Activated T-cell treated with anti-CD3 and anti-CD28 coated beads, Interleukin-2, amount 50 U/mL, for 1 hour (primary cell): Measurements from ENCODE around the gene IL12B.
"Not testable (repeated sequence)": the region's sequence is repeated elsewhere in the genome, so short reads cannot be mapped to it uniquely, and the experiment has no call there.

ENCODE experiments used
- DNase-seq: peaks from one replicate; pipeline ENCODE4 v3.0.0-alpha.2; 2020

IL12B gene

DNA sequence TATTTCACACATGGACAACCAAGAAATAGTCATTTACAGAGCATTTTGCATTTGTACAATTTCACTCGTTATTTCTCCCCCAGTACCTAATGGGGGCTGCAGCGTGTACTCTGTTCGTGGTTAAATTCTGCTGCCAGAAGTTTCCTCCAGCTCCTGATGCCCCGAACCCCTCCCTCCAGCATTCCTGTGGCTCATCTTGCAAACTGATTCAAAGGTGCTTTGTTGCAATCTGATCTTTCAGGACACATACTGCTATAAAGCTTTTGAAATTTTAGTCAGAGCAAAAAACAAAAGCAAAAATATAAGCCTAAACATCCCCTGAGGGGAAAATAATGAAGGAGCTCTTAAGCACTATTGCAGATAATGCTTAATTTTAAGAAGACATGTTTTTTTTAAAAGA lies 39.5 kb downstream of the IL12B start:
- no peak for DNase-seq

DNA sequence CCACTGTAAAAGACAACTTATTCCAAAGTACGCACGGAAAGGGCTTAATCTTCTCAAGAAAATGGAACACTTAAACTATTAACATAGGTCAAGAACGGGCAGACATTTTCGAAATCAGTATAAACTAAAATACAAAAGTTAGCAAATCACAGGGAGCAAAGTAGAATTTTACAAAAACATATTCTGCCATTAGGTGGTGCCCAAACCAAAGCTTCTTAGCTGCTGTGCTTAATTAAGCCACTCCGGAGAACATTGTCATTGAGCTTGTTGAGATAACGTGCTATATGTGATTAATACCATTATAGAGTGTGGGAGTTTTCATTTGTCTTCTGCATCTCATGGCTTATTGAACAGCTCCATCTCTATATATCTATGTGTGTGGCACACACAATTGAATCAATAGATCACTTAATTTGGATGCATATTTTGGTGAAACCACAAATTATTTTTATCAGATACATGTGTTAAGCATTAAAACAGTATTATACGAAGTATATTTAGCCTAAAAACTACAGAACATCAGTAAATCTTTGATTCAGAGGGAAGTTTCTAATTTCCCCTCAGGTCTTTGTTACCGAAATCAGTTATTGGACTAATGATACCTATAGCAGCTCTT lies 43.8 kb downstream of the IL12B start:
- no peak for DNase-seq

DNA sequence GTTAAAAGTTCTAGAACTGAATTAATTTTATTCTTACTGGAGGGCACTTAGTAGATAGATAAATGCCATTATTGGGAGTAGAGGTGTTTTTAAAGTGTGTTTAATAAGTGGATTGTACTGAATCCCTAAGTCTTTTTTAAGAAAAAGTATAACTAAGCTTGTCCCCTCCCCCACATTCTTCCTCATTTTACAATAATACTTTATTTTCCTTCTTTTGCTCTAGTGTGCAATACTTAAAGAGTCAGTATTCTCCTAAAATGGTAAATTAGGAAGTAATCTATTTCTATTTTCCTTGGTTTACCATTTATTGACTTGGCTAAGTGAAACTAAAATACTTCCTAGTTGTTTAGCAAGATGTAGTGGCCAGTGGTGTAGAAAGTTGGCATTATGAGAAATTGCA lies 55.6 kb downstream of the IL12B start:
- no peak for DNase-seq

DNA sequence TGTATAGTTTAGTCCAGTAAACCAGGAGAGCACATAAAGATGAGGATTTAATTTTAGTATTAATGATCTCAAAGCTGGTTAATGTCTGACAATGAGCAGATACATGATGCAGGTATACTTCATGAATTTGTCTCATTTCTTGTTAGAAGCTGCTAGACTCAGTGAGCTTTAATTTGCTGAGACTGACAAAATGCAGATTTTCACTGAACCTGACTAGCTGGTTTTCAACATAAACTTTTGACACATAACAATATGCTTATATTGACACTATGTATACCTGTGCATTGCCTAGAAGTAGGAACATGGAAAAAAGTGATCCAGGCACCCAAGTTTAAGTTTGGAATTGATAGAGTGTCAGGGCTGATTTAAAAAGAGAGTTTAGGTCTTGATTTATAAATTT lies 56.4 kb downstream of the IL12B start:
- no peak for DNase-seq

DNA sequence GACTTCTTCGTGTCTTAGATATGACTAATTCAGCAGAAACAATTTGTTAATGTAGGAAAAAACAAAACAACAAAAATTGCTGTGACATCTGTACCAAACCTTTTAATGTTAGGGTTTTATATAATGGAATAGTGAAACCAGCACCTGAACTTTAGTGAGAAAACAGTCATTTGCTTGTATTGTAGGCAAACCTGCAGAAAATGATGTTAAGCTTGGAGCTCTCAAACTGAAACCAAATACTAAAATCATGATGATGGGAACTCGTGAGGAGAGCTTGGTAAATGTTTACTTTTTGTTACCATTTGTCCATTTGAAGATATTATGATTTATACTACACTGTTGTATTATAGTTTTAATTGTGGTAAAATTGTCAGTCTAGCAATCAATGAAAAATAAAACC lies 60.6 kb downstream of the IL12B start:
- DNase-seq, result no peak

DNA sequence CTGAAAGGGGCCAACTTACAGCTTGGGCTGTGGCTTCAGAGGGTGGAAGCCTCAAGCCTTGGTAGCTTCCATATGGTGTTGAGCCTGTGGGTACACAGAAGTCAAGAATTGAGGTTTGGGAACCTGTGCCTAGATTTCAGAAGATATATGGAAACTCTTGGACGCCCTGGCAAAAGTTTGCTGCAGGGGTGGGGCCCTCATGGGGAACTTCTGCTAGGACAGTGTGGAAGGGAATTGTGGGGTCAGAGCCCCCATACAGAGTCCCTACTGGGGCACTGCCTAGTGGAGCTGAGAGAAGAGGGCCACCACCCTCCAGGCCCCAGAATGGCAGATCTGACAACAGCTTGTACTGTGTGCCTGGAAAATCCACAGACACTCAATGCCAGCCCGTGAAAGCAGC lies 63.5 kb downstream of the IL12B start:
- DNase-seq, result not testable (repeated sequence)
